Esophagus squamous epithelium (tissue), 5 donors: Measurements from ENCODE around the gene TYW3. TPM values are rescaled to one million over a fixed set of nuclear protein-coding genes. Genes with fewer than 3 reads are reported as not detected.

Experiments used
- DNase-seq: peaks from one replicate; lab custom pipeline; 2025; lab: John Stamatoyannopoulos, UW
- H3K27ac ChIP-seq, 4 donors: fragments of 200-600 bp; sonication (generic); one replicate each; pipeline ENCODE4 v1.5.1; 2016 to 2019; ENCODE audit warnings: mild to moderate bottlenecking in 1 of 4
- H3K27me3 ChIP-seq, 4 donors: fragments of 200-600 bp; sonication (generic); 1 replicate in 3 of 4; 2 replicates in 1 of 4; pipeline versions ENCODE4 v1.5.1 to v1.6.0; 2017 to 2021; ENCODE audit warnings: antibody characterized with exemption in 1 of 4
- H3K36me3 ChIP-seq, 3 donors: fragments of 200-600 bp; sonication (generic); one replicate each; pipeline ENCODE4 v1.5.1; 2016 to 2019
- H3K4me1 ChIP-seq, 3 donors: fragments of 200-600 bp; sonication (generic); one replicate each; pipeline ENCODE4 v1.5.1; 2017 to 2019
- H3K4me3 ChIP-seq, 4 donors: fragments of 200-600 bp; sonication (generic); 1 replicate in 3 of 4; 2 replicates in 1 of 4; pipeline ENCODE4 v1.5.1; 2016 to 2019; ENCODE audit warnings: mild to moderate bottlenecking in 2 of 4, moderate library complexity in 1 of 4
- H3K9me3 ChIP-seq, 3 donors: fragments of 200-600 bp; sonication (generic); one replicate each; pipeline ENCODE4 v1.5.1; 2016 to 2019
- POLR2A ChIP-seq, 4 donors: fragments of 450-650 bp; IDR thresholded peaks; one replicate each; pipeline ENCODE4 v1.6.1; 2017; ENCODE audit warnings: antibody characterized with exemption in 4 of 4, mild to moderate bottlenecking in 4 of 4, moderate library complexity in 3 of 4
- WGBS, 2 donors: methylation state at CpG; one replicate each; pipeline ENCODE4 v1.1.5; 2018; 5-methylcytosine and 5-hydroxymethylcytosine counted together
- intact Hi-C: fragments of 100-400 bp; cut with DNase I; formaldehyde crosslinking; loops from one replicate; pipeline ENCODE4 v1.15.0; 2022
- total RNA-seq, 4 donors: library from RNA; depleted of rRNA; stranded (reverse); fragments of >200 nt; gene quantifications; one replicate each; pipeline ENCODE4 v1.1.0, GENCODE V29; 2016
- TF ChIP-seq, protein P1 (sequence below), 6 experiments: fragments of 450-650 bp in 4 of 6; fragments of 200-600 bp in 2 of 6; sonication (generic) in 2 of 6; IDR thresholded peaks; one replicate each; pipeline ENCODE4 v1.5.1; 2016 to 2019; ENCODE audit warnings: antibody characterized with exemption in 6 of 6, mild to moderate bottlenecking in 4 of 6, moderate library complexity in 4 of 6
- donor health status: DM: yes; HTN: yes; CAD: no.

TYW3 gene
- total RNA-seq, 4 donors from 2014 or later, result 6.7 to 19.6 (median 12.3) TPM

GRCh38 chr1:74689621-74690363 is 43.2 kb upstream of the TYW3 start:
- 20% methylated on average over 5 of the region's 5 CpGs for WGBS, 2 donors
- Histone ChIP-seq H3K36me3 (no peaks in the 10 kb centered on the region), H3K4me3 (no peak overlapping the region), H3K27ac (no peak overlapping the region), H3K4me1 (no peaks in the 10 kb centered on the region), H3K9me3 (no peaks in the 10 kb centered on the region), H3K27me3 (no peaks in the 10 kb centered on the region)
- TF ChIP-seq POLR2A (IDR thresholded peaks at IDR 0.05), result no peak
- TF ChIP-seq, protein P1, sequence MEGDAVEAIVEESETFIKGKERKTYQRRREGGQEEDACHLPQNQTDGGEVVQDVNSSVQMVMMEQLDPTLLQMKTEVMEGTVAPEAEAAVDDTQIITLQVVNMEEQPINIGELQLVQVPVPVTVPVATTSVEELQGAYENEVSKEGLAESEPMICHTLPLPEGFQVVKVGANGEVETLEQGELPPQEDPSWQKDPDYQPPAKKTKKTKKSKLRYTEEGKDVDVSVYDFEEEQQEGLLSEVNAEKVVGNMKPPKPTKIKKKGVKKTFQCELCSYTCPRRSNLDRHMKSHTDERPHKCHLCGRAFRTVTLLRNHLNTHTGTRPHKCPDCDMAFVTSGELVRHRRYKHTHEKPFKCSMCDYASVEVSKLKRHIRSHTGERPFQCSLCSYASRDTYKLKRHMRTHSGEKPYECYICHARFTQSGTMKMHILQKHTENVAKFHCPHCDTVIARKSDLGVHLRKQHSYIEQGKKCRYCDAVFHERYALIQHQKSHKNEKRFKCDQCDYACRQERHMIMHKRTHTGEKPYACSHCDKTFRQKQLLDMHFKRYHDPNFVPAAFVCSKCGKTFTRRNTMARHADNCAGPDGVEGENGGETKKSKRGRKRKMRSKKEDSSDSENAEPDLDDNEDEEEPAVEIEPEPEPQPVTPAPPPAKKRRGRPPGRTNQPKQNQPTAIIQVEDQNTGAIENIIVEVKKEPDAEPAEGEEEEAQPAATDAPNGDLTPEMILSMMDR (IDR thresholded peaks at IDR 0.05), result peak; percentile 66 to 79 (median 74)
- intact Hi-C loops, result no loop called here
- DNase-seq, result no peak

DNA sequence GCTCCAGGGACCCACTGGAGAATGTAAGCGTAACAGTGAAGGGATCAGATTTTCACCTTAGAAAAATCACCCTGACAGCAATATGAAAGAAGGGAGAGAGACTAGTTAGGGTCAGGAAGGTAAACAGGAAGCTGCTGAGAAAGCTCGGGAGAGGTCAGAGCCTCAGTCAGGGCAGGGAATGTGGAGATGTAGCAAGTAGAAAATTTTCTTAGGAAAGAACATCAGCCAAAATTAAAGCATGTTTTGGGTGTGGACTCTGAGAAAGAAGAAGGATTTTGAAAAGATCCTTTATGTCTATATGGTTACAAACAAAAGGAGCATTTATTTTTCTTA is 42.6 kb upstream of the TYW3 start:
- H3K9me3 ChIP-seq, result no peaks in the 10 kb centered on the region
- TF ChIP-seq, protein P1 (IDR thresholded peaks at IDR 0.05), result no peak
- TF ChIP-seq POLR2A (IDR thresholded peaks at IDR 0.05), result no peak
- H3K36me3 ChIP-seq, result no peaks in the 10 kb centered on the region
- DNase-seq, result no peak
- WGBS, 2 donors, result 2 to 3% methylated on average over 2 of the region's 2 CpGs
- no peaks in the 10 kb centered on the region for H3K4me1 ChIP-seq
- no peak overlapping the region for H3K27ac ChIP-seq
- H3K27me3 ChIP-seq, result no peaks in the 10 kb centered on the region
- H3K4me3 ChIP-seq, result no peak overlapping the region
- intact Hi-C loops, result no loop called here

GRCh38 chr1:74690909-74691308 is 42.0 kb upstream of the TYW3 start:
- Histone ChIP-seq H3K36me3 (no peaks in the 10 kb centered on the region), H3K9me3 (no peaks in the 10 kb centered on the region), H3K4me1 (no peaks in the 10 kb centered on the region), H3K27me3 (no peaks in the 10 kb centered on the region), H3K4me3 (no peak overlapping the region), H3K27ac (no peak overlapping the region)
- TF ChIP-seq, protein P1 (IDR thresholded peaks at IDR 0.05), result no peak
- TF ChIP-seq POLR2A (IDR thresholded peaks at IDR 0.05), result no peak
- intact Hi-C loops, result no loop called here
- WGBS, 2 donors, result 84 to 87% methylated on average over 4 of the region's 4 CpGs
- no peak for DNase-seq

- intact Hi-C loops, result no loop called here
- Histone ChIP-seq H3K9me3 (no peaks in the 10 kb centered on the region), H3K36me3 (no peaks in the 10 kb centered on the region), H3K4me1 (no peaks in the 10 kb centered on the region), H3K27me3 (no peaks in the 10 kb centered on the region), H3K27ac (no peak overlapping the region), H3K4me3 (no peak overlapping the region)
- no peak for TF ChIP-seq POLR2A (IDR thresholded peaks at IDR 0.05)
- TF ChIP-seq, protein P1 (IDR thresholded peaks at IDR 0.05), result no peak
- DNase-seq, result no peak
- 38 to 41% methylated on average over 2 of the region's 2 CpGs for WGBS, 2 donors
These were observed 39.5 kb upstream of the TYW3 start for GRCh38 chr1:74693473-74693872.

DNA sequence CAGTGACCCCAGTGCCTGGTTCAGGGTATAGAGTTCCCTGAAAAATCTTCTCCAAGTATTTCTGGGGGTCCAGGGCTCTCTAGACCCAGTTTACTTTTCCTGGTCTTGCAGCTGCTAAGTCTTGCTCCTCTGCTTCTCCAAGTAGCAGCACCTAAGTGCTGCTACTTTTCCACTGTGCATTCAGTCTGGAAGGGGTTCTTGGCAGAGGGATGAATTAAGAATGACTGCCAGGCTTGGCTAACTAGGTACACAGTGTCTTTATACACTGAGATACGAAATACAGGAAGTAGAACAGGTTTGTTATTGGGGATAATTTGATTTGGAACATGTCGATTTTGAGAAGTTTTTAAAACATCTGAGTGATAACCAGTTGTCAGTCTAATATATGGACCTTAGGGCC is 35.1 kb upstream of the TYW3 start:
- Histone ChIP-seq H3K27me3 (no peaks in the 10 kb centered on the region), H3K9me3 (no peaks in the 10 kb centered on the region), H3K4me1 (no peaks in the 10 kb centered on the region), H3K27ac (no peak overlapping the region), H3K4me3 (no peak overlapping the region), H3K36me3 (peaks cover 0 to 10% (median 0%) of the 10 kb centered on the region in 3 donors)
- DNase-seq, result no peak
- intact Hi-C loops, result no loop called here
- TF ChIP-seq POLR2A (IDR thresholded peaks at IDR 0.05), result no peak
- TF ChIP-seq, protein P1 (IDR thresholded peaks at IDR 0.05), result no peak
- WGBS, 2 donors, result 54 to 58% methylated on average over 2 of the region's 2 CpGs
